Activated CD8-positive, alpha-beta T cell treated with anti-CD3 and anti-CD28 coated beads for 36 hours (primary cell): ENCODE data around the gene PLAAT2. TPM values are rescaled to one million over a fixed set of nuclear protein-coding genes. Genes with fewer than 3 reads are reported as not detected.

Experiments used
- ATAC-seq: fragments of 200-7000 bp; cut with Tn5 transposase; one replicate; pipeline ENCODE4 v1.10.0; 2021; ENCODE audit warnings: mild to moderate bottlenecking, moderate library complexity
- CTCF ChIA-PET: fragments of 350-600 bp; sonication (Branson Sonifier 250); formaldehyde crosslinking; loops from one replicate; lab custom pipeline; 2021; ENCODE audit warnings: antibody characterized with exemption; lab: Charles Lee
- POLR2A ChIA-PET: fragments of 350-600 bp; sonication (Branson Sonifier 250); formaldehyde crosslinking; loops from one replicate; lab custom pipeline; 2021; ENCODE audit warnings: antibody characterized with exemption; lab: Charles Lee
- DNase-seq: peaks from one replicate; pipeline ENCODE4 v3.0.0-alpha.2; 2020
- H3K27ac Mint-ChIP-seq: one replicate; pipeline ENCODE4 v1.8.0; 2021; ENCODE audit warnings: mild to moderate bottlenecking, mixed read lengths
- H3K27me3 Mint-ChIP-seq: one replicate; pipeline ENCODE4 v1.8.0; 2021; ENCODE audit warnings: mixed read lengths
- H3K36me3 Mint-ChIP-seq: one replicate; pipeline ENCODE4 v1.8.0; 2021; ENCODE audit warnings: low read depth, mixed read lengths
- H3K4me1 Mint-ChIP-seq: one replicate; pipeline ENCODE4 v1.8.0; 2021; ENCODE audit warnings: low read depth, mixed read lengths
- H3K4me3 Mint-ChIP-seq: one replicate; pipeline ENCODE4 v1.8.0; 2021; ENCODE audit warnings: mild to moderate bottlenecking, moderate library complexity, mixed read lengths
- H3K9me3 Mint-ChIP-seq: one replicate; pipeline ENCODE4 v1.8.0; 2021; ENCODE audit warnings: mixed read lengths
- CTCF ChIP-seq: fragments of 200-600 bp; IDR thresholded peaks from one replicate; pipeline ENCODE4 v1.8.0; 2022; ENCODE audit warnings: antibody characterized with exemption, mild to moderate bottlenecking
- intact Hi-C: fragments of 100-400 bp; cut with micrococcal nuclease; formaldehyde crosslinking; loops from one replicate; pipeline ENCODE4 v1.10.0; 2022
- total RNA-seq, 2 experiments: library from RNA; stranded (reverse); gene quantifications; one replicate each; pipeline ENCODE4 v1.2.3, GENCODE V29; 2021

PLAAT2 gene
- total RNA-seq, 2 experiments from 2014 or later = 0.38 TPM; not detected in 1

- no peaks in the 10 kb centered on the region for H3K27me3 Mint-ChIP-seq
- no peak for TF ChIP-seq CTCF
- ChIA-PET CTCF (interaction anchor here (0.6 to 4.6 kb wide), 7 partner anchors 9 to 88 kb away, joined by 3 to 25 read pairs (median 4); no protein-coding TSS in a partner anchor), POLR2A (interaction anchor here (0.6 to 3.2 kb wide), 9 partner anchors 10 to 43 kb away, joined by 3 to 13 read pairs (median 5); partner anchors contain the start of gene PLAAT4)
- H3K4me3 Mint-ChIP-seq = peak overlapping the region; percentile 42
- intact Hi-C loops = loop anchor here (2.0 to 10.0 kb wide), 2 partner anchors 34 to 48 kb away; partner anchors contain the start of gene PLAAT3
- no peaks in the 10 kb centered on the region for H3K9me3 Mint-ChIP-seq
- H3K36me3 Mint-ChIP-seq = no peaks in the 10 kb centered on the region
- peaks cover 40% of the 10 kb centered on the region for H3K4me1 Mint-ChIP-seq
- ATAC-seq (peak; percentile 84), DNase-seq (peak; percentile 75)
- H3K27ac Mint-ChIP-seq = peak overlapping the region; percentile 86
Observed at GRCh38 chr11:63567044-63567840, 4.1 kb upstream of the PLAAT2 start.

- Mint-ChIP-seq H3K27me3 (no peaks in the 10 kb centered on the region), H3K4me3 (no peak overlapping the region), H3K36me3 (no peaks in the 10 kb centered on the region), H3K27ac (no peak overlapping the region), H3K4me1 (peaks cover 56% of the 10 kb centered on the region), H3K9me3 (no peaks in the 10 kb centered on the region)
- DNase-seq (no peak), ATAC-seq (no peak)
- POLR2A ChIA-PET = interaction anchor here (1.2 to 3.2 kb wide), 3 partner anchors 13 to 43 kb away, joined by 4 to 17 read pairs (median 13); partner anchors contain the start of gene PLAAT4
- CTCF ChIA-PET = interaction anchor here (1.0 to 4.6 kb wide), 5 partner anchors 12 to 86 kb away, joined by 3 to 25 read pairs (median 7); partner anchors contain the start of gene PLAAT4
- TF ChIP-seq CTCF = no peak
- intact Hi-C loops = loop anchor here (10.0 kb wide), 1 partner anchor 50 kb away; the partner anchor contains the start of gene PLAAT3
Observed at GRCh38 chr11:63564784-63565350, 1.7 kb upstream of the PLAAT2 start.

- Mint-ChIP-seq H3K27ac (peak overlapping the region; percentile 18), H3K9me3 (no peaks in the 10 kb centered on the region), H3K27me3 (no peaks in the 10 kb centered on the region), H3K36me3 (no peaks in the 10 kb centered on the region), H3K4me1 (peaks cover 57% of the 10 kb centered on the region), H3K4me3 (no peak overlapping the region)
- ChIA-PET POLR2A (interaction anchor here (1.2 to 2.9 kb wide), 3 partner anchors 13 to 42 kb away, joined by 4 to 17 read pairs (median 13); partner anchors contain the start of gene PLAAT4), CTCF (interaction anchor here (1.0 to 4.6 kb wide), 5 partner anchors 12 to 85 kb away, joined by 3 to 25 read pairs (median 7); partner anchors contain the start of gene PLAAT4)
- intact Hi-C loops = loop anchor here (10.0 kb wide), 1 partner anchor 51 kb away; the partner anchor contains the start of gene PLAAT3
- TF ChIP-seq CTCF = no peak
- peak; percentile 67 for ATAC-seq
- peak; percentile 55 for DNase-seq
Observed at GRCh38 chr11:63564056-63564774, 1.0 kb upstream of the PLAAT2 start.

- H3K4me1 Mint-ChIP-seq = peaks cover 39% of the 10 kb centered on the region
- no peak overlapping the region for H3K4me3 Mint-ChIP-seq
- ChIA-PET POLR2A (interaction anchor here (1.5 kb wide), 1 partner anchor 9 kb away, joined by 6 read pairs; no protein-coding TSS in a partner anchor), CTCF (interaction anchor here (0.7 to 1.5 kb wide), 3 partner anchors 9 to 78 kb away, joined by 3 read pairs; no protein-coding TSS in a partner anchor)
- TF ChIP-seq CTCF = no peak
- no peaks in the 10 kb centered on the region for H3K36me3 Mint-ChIP-seq
- ATAC-seq (no peak), DNase-seq (no peak)
- H3K27ac Mint-ChIP-seq = no peak overlapping the region
- no peaks in the 10 kb centered on the region for H3K9me3 Mint-ChIP-seq
- intact Hi-C loops = loop anchor here (10.0 kb wide), 1 partner anchor 54 kb away; the partner anchor contains the start of gene PLAAT3
- H3K27me3 Mint-ChIP-seq = no peaks in the 10 kb centered on the region
Observed at GRCh38 chr11:63560506-63561180, 2.5 kb downstream of the PLAAT2 start.
